Hypothalamus (tissue), 51 donors: ENCODE measurements around the gene CERS5.
A peak's percentile ranks its signal among the peaks of the same experiment; 100 is the strongest.

ENCODE experiments used
- DNase-seq, 51 donors: peaks; one replicate each; lab custom pipeline; 2025; lab: John Stamatoyannopoulos, UW

Gene CERS5

GRCh38 chr12:50142993-50143392, 24.2 kb downstream of the CERS5 start:
- DNase-seq: no peak

DNA sequence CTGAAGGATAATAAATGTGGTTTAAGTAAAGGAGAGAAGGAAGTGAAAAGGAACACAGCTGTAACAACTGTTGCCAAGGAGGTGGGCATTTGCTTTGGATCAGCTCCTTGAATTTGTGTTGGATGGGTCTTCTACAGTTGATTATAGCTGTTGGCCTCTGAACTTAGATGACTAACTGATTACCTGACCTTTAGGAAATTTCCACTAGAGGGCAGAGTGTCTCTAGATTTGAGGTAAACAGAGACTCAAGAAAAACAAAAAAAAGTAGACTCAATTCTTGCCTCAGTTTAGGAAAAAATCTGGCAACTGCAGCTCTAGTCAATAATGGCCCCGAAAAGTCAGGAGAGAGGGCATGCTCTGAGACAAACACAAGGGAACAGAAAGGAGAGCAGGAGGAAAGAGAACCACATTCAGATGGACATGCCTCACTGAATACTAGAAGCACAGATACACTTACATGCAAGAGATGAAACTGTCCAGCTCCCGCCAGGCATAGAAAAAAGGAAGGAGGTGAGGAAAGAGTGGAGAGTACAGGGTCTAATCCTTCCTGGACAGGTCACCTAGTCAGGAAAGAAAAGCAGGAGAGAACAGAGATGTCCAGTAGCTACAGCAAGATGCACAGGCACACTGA, 34.5 kb downstream of the CERS5 start:
- DNase-seq: peak in 2 of 51 donors; percentile 3 to 11

GRCh38 chr12:50129290-50129689, 37.9 kb downstream of the CERS5 start:
- no peak for DNase-seq

- DNase-seq: no peak
These were observed 39.6 kb downstream of the CERS5 start for GRCh38 chr12:50127546-50127945.

DNA sequence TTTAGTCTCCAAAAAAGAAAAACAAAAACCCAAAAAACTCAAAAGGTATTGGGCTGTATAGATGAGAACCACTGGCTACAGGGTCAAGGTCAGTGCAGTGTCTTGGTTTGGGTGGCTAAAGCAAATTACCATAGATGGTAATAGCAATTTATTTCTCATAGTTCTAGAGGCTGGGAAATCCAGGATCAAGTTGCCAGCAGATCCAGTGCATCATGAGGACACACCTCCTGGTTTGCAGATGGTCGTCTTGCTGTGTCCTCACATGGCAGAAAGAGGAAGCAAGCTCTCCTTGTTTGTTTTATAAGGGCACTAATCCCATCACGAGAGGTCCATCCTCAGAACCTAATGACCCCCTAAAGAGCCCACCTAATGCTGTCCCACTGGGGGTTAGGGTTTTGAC, 44.0 kb downstream of the CERS5 start:
- no peak for DNase-seq

- no peak for DNase-seq
These were observed 45.5 kb downstream of the CERS5 start for GRCh38 chr12:50121641-50122040.

DNA sequence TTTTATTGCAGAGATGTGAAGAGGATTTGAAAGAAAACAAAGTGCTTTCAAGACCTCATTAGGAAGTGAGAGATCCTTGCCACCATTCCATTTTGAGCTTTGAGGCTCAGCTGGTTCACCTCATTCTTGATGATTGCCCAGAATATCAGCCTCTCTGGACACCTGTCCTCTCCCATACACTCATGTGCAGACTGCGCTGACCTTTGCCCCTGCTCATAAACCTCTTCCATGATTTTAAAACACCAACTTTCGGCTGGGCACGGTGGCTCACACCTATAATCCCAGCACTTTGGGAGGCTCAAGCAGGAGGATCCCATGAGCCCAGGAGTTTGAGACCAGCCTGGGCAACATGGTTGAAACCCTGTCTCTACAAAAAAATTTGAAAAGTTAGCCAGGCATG, 46.2 kb downstream of the CERS5 start:
- DNase-seq: no peak

DNA sequence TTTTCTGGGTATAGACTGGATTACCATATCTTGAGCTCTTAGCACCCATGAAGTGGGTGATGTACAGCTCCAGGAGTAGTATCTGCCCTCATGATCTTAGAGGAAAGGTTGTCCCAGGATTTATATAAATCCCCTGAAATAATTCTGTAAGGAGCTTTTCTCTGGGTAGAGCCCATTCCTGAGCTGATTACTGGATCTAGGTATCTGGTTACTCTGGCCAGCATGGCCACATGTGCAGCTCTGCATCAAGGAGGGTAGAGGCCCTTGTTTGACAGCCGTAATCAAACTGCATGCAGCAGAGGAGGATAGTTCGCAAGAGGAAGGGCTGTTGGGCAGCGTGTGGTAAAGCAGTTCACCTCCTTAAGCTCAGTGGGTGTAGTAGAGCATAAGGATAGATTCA, 46.6 kb downstream of the CERS5 start:
- DNase-seq: no peak

- no peak for DNase-seq
These were observed 47.8 kb downstream of the CERS5 start for GRCh38 chr12:50119387-50119786.

GRCh38 chr12:50117057-50117622, 50.0 kb downstream of the CERS5 start:
- peak in 2 of 51 donors; percentile 9 to 19 for DNase-seq

DNA sequence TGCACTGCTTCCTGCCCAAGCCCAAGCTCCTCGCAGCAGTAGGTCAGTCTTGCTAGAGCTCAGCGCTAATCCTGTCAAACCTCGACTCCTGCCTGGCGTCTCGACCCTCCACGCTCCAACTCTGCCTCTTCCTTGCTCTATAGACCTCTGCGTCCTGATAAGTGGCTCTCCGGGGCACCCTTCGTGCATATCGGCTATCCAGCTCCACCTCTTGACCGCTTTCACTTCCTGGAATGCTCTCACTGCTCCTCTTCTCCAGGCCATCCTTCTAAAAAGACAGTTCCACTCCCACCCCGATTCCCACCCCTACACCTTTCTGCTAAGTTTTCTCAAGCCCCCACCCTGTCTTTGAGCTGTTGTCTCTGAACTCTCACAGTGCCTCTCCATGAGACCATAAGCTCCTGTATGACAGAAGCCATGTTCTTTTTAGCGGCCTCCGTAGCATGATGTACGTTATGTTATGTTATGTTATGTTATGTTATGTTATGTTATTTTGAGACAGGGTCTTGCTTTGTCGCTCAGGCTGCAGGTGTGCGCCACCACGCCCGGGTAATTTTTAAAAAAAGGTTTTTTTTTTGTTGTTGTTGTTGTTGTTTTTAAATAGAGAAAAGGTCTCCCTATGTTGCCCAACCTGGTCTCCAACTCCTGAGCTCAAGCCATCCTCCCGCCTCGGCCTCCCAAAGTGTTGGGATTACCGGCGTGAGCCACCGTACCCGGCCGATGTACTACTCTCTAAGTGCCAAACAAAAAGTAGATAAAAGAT, 54.5 kb downstream of the CERS5 start:
- peak in 4 of 51 donors; percentile 44 to 73 (median 57) for DNase-seq

- DNase-seq: peak; percentile 89 to 100 (median 99)
These were observed 55.3 kb downstream of the CERS5 start, which contains the start of gene COX14 for GRCh38 chr12:50111693-50112455. Gene COX14, plus strand, starts transcription at chr12:50112236. Its CDS starts 7,808 bp downstream, at chr12:50120044.

DNA sequence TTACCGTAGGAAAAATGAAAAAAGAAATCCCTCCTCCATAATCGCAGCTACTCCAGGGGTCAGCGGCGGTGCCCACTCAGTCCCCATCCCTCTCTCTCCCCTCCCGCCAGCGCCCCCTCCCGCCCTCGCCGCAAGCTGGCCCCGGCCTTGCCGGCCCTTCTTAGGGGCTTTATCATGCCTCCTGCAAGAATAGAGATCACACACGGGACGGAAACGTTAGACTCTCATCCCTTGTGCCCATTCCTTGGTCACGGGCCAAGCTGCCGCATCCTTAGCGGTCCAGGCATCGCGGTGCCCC, 55.8 kb downstream of the CERS5 start:
- no peak for DNase-seq

DNA sequence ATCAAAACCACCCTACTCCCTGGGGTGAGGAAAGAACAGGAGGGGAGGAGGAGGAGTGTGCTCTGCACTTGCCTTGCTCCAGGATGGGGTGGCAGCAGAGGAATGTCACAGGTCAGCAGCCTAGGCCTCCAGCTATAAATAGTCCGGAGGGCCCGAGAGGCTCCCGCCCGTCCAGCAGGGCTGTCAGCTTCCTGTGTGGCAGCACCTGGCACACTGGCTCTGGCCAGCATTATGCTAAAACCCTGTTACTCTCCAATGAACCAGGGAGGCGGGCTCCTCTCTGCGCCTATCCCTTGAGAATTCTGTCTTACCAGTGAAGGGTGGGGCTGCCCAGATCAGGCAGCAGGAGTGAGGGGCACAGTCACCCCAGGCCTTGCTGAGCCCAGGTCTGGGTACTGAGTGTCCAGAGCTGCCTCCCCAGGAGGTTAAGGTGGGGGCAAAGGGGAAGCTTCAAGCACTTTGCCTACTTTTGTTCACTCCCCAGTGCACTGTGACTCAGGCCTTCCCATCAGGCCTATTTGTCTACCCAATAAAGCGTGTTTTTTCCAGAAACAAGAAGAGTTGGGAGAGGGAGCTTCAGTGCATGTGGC, 56.3 kb downstream of the CERS5 start:
- DNase-seq: peak in 18 of 51 donors; percentile 14 to 64 (median 31)

DNA sequence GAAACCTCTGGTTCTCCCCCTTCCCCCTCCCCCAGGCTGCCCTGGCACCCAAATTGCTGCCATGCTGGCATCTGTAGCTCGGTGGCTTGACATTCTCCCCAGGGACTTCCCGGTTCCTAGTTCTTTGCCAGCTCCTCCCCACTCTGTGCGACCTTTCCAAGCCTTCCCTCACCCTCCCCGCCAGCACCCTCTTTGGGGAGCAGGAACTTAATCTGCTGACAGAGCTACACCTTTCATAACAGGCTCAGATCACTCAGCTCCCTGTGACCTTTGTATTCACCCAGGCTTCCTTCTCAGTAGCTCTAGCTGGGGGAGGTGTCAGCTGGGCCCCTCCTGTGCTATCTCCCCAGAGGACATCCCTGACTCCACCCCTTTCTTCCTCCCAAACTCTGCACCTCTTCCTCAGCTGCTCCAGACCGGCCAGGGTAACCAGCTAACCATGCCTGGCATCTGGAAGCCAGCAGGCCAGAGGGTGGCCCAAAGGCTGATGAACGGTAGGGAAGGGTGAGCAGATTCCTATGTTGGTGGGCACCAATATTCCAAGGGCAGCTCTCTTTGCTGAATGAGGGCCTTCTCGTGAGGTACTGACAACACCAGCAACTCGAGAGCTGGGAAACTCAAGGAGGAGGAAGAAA, 56.9 kb downstream of the CERS5 start:
- DNase-seq: peak in 3 of 51 donors; percentile 11 to 37 (median 27)

DNA sequence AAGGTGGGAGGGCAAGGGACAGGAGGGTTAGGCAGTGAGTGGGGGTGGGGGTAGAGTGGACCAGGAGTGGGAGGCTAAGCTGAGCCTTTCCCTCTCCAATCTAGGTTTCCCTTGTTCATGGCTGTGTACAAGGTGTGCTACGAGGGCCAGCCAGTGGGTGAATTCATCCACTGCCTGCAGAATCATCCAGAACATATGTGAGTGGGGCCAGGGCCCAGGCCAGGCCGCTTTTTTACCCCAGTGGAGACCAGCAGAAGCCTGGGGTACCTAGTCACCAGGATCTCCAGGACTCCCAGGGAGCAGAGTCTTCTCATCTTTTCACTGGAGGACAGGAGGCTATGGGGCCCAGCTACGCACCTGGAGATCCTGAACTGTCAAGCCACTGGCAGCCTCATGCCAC, 57.9 kb downstream of the CERS5 start:
- no peak for DNase-seq

DNA sequence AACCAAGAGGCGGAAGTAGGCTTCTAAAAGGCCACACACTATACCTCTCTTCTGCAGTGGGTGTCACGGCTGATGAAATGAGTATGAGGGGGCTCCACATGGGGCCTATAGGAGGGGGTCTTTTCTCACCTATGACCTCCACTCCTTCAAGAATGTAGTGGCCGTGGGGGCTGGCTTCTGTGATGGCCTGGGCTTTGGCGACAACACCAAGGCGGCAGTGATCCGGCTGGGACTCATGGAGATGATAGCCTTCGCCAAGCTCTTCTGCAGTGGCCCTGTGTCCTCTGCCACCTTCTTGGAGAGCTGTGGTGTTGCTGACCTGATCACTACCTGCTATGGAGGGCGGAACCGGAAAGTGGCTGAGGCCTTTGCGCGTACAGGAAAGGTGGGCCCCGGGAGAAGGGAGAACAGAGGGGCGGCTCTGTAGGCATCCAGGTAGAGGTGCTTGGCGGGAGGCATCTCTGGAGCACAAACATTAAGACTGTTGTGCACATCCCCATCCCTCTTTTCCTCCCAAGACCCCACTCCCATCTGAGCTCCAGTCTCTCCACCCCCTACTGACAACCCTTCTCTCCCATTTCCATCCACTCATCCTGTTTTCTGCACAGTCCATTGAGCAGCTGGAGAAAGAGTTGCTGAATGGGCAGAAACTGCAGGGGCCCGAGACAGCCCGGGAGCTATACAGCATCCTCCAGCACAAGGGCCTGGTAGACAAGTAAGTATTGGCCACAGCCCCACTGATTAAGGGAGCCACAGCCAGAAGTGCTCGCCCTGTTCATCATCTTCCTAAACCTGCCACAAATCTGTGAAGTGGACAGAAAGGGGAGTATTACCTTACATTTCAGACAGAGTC, 59.5 kb downstream of the CERS5 start:
- no peak for DNase-seq

DNA sequence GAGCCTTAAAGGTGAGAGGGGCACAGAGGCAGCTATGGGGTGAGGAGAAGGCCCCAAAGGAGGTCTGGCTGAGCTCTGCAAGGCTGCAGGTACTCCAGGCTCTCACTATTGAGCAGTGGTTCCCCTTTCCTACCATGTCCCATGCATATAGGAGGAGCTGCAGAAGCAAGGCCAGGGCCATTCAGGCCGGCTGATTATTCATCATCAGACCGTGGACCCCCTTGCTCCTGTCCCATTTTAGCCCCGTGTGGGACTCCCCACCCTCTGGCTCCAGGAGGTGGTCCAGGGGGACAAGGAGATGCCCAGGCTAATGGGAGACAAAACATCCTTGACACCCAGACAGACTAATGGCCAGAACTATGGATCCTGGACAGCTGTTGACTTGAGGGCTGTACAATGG, 60.3 kb downstream of the CERS5 start:
- no peak for DNase-seq

GRCh38 chr12:50105913-50106450, 61.2 kb downstream of the CERS5 start:
- peak in 1 of 51 donors; percentile 10 for DNase-seq
